ENCODE data around the gene TPK1. TPM values are rescaled to one million over a fixed set of nuclear protein-coding genes. Genes with fewer than 3 reads are reported as not detected.

The TPK1 gene
- total RNA-seq, 3 donors from 2014 or later: 11.4 to 14.2 (median 13.3) TPM

- H3K4me3 ChIP-seq: no peak overlapping the region
- DNase-seq: no peak
- no peak for ATAC-seq
- no peaks in the 10 kb centered on the region for H3K9me3 ChIP-seq
- H3K36me3 ChIP-seq (ENCODE audit: low read depth): no peaks in the 10 kb centered on the region
- no peaks in the 10 kb centered on the region for H3K4me1 ChIP-seq (ENCODE audit: low read depth)
- TF ChIP-seq, protein P1, sequence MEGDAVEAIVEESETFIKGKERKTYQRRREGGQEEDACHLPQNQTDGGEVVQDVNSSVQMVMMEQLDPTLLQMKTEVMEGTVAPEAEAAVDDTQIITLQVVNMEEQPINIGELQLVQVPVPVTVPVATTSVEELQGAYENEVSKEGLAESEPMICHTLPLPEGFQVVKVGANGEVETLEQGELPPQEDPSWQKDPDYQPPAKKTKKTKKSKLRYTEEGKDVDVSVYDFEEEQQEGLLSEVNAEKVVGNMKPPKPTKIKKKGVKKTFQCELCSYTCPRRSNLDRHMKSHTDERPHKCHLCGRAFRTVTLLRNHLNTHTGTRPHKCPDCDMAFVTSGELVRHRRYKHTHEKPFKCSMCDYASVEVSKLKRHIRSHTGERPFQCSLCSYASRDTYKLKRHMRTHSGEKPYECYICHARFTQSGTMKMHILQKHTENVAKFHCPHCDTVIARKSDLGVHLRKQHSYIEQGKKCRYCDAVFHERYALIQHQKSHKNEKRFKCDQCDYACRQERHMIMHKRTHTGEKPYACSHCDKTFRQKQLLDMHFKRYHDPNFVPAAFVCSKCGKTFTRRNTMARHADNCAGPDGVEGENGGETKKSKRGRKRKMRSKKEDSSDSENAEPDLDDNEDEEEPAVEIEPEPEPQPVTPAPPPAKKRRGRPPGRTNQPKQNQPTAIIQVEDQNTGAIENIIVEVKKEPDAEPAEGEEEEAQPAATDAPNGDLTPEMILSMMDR (IDR thresholded peaks at IDR 0.05): no peak
- intact Hi-C loops (cut with DNase I, micrococcal nuclease): no loop called here
Measured at GRCh38 chr7:144671429-144671828, 164.4 kb downstream of the TPK1 start.

DNA sequence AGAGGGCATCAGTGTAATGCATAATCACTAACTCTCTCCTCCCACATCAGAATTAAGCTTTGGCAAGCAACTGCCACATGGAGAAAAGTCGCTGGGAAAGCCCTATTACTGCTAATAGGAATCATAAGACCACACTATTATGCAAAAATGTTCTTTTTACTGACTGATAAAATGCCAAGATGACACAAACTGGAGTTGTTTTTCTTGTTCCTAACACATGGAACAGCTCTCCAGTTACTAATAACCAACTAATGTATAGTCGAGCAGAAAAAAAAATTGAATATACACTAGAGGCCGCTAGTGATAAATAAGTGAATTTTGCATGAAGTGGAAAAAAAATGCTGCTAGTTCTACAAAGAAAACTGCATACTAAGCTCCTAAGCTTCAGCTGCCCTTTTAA is 165.6 kb downstream of the TPK1 start:
- TF ChIP-seq, protein P1 (IDR thresholded peaks at IDR 0.05): no peak
- H3K4me3 ChIP-seq: no peak overlapping the region
- H3K4me1 ChIP-seq (ENCODE audit: low read depth): no peaks in the 10 kb centered on the region
- H3K9me3 ChIP-seq: no peaks in the 10 kb centered on the region
- intact Hi-C loops (cut with DNase I, micrococcal nuclease): no loop called here
- DNase-seq: no peak
- no peak for ATAC-seq
- H3K36me3 ChIP-seq (ENCODE audit: low read depth): no peaks in the 10 kb centered on the region

- intact Hi-C loops (cut with DNase I, micrococcal nuclease): no loop called here
- Histone ChIP-seq H3K4me1 (ENCODE audit: low read depth) (no peaks in the 10 kb centered on the region), H3K9me3 (no peaks in the 10 kb centered on the region), H3K36me3 (ENCODE audit: low read depth) (no peaks in the 10 kb centered on the region), H3K4me3 (no peak overlapping the region)
- no peak for DNase-seq
- TF ChIP-seq, protein P1 (IDR thresholded peaks at IDR 0.05): no peak
- ATAC-seq: no peak
Measured at GRCh38 chr7:144668503-144668902, 167.3 kb downstream of the TPK1 start.

DNA sequence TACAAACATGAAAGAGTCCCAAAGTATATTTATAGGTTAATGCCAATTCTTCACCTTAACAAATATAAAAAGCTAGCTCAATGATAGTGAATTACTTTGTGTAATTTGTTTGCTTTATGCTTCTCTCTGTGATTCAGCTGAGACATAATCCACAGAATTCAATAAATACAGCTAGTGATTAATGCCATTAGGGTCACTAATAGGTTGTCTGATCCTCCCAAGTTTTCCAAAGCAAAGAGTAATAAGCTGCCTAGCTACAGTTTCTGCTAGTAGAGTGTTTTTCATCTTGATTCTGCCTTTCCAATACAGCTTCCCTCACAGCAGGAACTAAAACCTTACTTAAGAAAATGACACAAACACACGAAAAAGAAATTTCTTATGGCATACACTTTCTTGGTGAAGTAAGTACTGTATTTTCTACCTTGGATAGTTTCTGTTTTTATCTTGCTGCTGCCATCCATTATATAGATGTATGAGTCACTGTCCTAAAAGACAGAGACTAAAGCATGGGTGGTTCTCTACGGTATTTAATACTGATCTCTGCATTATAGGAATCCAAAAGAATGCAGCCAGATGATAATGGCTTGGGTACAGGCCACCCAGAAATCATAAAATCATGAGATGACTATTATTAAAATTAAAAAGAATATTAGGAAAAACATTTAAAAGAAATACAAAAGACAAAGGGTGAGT is 170.0 kb downstream of the TPK1 start:
- DNase-seq (no peak), ATAC-seq (no peak)
- Histone ChIP-seq H3K4me1 (ENCODE audit: low read depth) (no peaks in the 10 kb centered on the region), H3K4me3 (no peak overlapping the region), H3K36me3 (ENCODE audit: low read depth) (no peaks in the 10 kb centered on the region), H3K9me3 (no peaks in the 10 kb centered on the region)
- TF ChIP-seq, protein P1 (IDR thresholded peaks at IDR 0.05): no peak
- intact Hi-C loops (cut with DNase I, micrococcal nuclease): no loop called here

DNA sequence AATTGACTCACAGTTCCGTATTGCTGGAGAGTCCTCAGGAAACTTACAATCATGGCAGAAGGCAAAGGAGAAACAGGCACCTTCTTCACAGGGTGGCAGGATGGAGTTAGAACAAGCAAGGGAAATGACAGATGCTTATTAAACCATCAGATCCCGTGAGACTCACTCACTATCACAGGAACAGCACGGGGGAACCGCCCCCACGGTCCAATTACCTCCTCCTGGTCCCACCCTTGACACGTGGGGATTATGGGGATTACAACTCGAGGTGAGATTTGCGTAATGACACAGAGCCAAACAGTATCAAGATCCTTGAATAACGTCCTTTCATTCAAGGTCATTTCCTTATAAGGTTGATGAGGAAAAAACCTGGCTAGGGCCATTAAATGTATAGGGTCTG is 176.6 kb downstream of the TPK1 start:
- intact Hi-C loops (cut with DNase I, micrococcal nuclease): no loop called here
- TF ChIP-seq, protein P1 (IDR thresholded peaks at IDR 0.05): no peak
- ATAC-seq: no peak

More for the DNA sequence above, 176.6 kb downstream of the TPK1 start:
- Histone ChIP-seq H3K4me3 (no peak overlapping the region), H3K4me1 (ENCODE audit: low read depth) (no peaks in the 10 kb centered on the region), H3K36me3 (ENCODE audit: low read depth) (no peaks in the 10 kb centered on the region), H3K9me3 (no peaks in the 10 kb centered on the region)
- no peak for DNase-seq
